ENCODE data around the gene MBD3. TPM values are rescaled to one million over a fixed set of nuclear protein-coding genes. Genes with fewer than 3 reads are reported as not detected.

Gene MBD3
- total RNA-seq, 4 donors from 2014 or later: 61.4 to 121 (median 68.7) TPM

DNA sequence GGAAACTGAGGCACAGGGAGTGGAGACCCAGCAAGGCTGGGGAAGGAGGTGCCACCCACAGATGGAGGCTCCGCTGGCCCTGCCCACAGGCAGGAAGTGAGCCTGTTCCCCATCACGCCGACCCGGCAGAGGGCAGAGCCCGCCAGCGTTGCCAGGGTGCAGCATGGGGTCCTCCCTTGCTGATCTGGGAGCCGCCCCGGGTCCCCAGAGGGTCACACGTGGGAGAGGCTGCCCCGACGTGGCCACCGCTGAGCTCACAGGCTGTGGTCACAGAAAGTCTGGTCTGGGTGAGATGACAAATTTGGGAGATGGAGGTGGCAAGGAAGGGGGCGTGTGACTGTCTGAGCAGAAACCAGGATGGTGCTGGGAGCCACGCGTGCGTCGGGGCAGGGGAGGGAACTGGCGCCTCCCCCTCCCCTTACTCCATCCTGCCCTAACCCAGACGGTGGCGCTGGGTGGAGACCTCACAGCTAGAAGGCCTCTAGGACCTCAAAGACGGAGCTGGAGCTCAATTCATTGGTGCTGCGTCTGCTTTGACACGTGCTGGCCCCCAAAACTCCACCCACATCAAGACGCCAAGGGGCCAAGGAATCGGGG, 32.3 kb downstream of the MBD3 start:
- TF ChIP-seq EP300 (IDR thresholded peaks at IDR 0.05; ENCODE audit: low read depth) (no peak), POLR2A (IDR thresholded peaks at IDR 0.05) (no peak), POLR2AphosphoS5 (IDR thresholded peaks at IDR 0.05) (no peak)
- TF ChIP-seq, protein P1, sequence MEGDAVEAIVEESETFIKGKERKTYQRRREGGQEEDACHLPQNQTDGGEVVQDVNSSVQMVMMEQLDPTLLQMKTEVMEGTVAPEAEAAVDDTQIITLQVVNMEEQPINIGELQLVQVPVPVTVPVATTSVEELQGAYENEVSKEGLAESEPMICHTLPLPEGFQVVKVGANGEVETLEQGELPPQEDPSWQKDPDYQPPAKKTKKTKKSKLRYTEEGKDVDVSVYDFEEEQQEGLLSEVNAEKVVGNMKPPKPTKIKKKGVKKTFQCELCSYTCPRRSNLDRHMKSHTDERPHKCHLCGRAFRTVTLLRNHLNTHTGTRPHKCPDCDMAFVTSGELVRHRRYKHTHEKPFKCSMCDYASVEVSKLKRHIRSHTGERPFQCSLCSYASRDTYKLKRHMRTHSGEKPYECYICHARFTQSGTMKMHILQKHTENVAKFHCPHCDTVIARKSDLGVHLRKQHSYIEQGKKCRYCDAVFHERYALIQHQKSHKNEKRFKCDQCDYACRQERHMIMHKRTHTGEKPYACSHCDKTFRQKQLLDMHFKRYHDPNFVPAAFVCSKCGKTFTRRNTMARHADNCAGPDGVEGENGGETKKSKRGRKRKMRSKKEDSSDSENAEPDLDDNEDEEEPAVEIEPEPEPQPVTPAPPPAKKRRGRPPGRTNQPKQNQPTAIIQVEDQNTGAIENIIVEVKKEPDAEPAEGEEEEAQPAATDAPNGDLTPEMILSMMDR (IDR thresholded peaks at IDR 0.05): no peak
- Histone ChIP-seq H3K36me3 (peaks cover 0 to 4% (median 0%) of the 10 kb centered on the region in 4 donors), H3K4me1 (no peaks in the 10 kb centered on the region), H3K27me3 (no peaks in the 10 kb centered on the region), H3K9me3 (no peaks in the 10 kb centered on the region), H3K4me3 (no peak overlapping the region), H3K27ac (no peak overlapping the region)
- intact Hi-C loops (cut with DNase I; ENCODE audit: low total_unique reads): no loop called here
- 75 to 81% methylated on average over 4 to 16 of the region's 25 CpGs for WGBS, 2 donors (ENCODE audit: low coverage in 1 of 2)
- in situ Hi-C loops (cut with MboI; ENCODE audit: low pct_ligation_motif_present in 1 of 4, low pct_unique_long_range_greater_than_20kb in 1 of 4, low sequenced_read_pairs in 3 of 4): no loop called here
- DNase-seq: no peak

DNA sequence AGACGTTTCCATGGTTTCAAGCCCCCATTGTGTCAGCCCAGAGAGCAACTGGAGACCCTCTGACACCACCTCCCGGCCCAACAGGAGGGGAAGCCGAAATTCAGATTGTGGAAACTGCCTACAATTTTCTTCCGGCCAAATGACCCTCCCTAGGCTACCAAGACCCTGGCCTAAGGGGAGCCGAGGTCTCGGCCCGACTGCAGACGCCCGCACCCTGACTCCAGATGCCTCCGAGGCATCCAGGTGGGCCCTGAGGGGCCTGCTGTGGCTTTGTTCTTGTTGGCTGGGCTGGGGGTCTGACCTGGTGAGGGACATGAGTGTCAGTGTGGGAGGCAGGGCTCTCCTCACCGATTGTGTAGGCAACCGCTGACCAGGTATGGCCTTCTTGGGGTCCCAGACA, 34.1 kb downstream of the MBD3 start:
- intact Hi-C loops (cut with DNase I; ENCODE audit: low total_unique reads): no loop called here
- WGBS, 2 donors (ENCODE audit: low coverage in 1 of 2): 87% methylated on average over 12 of the region's 12 CpGs; no CpG with 5 or more reads in 1 of the 2 donors

DNA sequence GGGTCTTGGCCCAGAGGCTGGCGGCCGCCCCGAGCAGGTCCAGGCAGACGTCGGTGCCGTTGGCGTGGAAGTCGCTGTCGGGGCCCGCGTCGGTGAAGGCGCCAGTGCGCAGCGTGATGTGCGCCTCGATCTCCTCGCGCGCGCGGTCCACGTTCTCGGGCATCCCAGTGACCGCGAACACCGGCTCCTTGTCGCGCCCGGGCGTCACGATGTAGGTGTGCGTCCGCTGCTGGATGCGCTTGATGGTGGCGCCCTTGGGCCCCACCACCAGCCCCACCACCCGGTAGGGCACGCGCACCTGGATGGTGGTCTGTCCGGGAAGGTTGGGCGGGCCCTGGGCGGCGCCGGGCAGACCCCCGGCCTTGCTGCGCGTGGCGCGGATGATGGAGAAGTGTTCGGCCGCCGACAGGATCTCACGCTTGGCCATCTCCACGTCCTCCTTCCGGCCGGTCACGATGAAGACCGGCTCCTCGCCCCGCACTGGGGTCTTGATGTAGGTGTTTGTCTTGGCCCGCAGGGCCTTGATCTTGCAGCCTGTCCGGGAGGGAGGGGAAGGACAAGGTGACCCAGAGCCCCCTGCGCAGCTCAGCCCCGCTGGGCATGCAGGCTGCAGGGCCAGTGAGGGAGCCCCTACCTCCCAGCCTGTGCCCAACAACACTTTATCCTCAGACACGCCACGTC, 36.1 kb downstream of the MBD3 start:
- Histone ChIP-seq H3K9me3 (no peaks in the 10 kb centered on the region), H3K4me1 (no peaks in the 10 kb centered on the region), H3K4me3 (no peak overlapping the region), H3K27ac (no peak overlapping the region), H3K27me3 (no peaks in the 10 kb centered on the region), H3K36me3 (peaks cover 0 to 4% (median 0%) of the 10 kb centered on the region in 4 donors)
- intact Hi-C loops (cut with DNase I; ENCODE audit: low total_unique reads): no loop called here
- 98% methylated on average over 66 of the region's 66 CpGs; no CpG with 5 or more reads in 1 of the 2 donors for WGBS, 2 donors (ENCODE audit: low coverage in 1 of 2)
- TF ChIP-seq POLR2AphosphoS5 (IDR thresholded peaks at IDR 0.05) (no peak), POLR2A (IDR thresholded peaks at IDR 0.05) (no peak), EP300 (IDR thresholded peaks at IDR 0.05; ENCODE audit: low read depth) (no peak)
- TF ChIP-seq, protein P1 (IDR thresholded peaks at IDR 0.05): no peak
- in situ Hi-C loops (cut with MboI; ENCODE audit: low pct_ligation_motif_present in 1 of 4, low pct_unique_long_range_greater_than_20kb in 1 of 4, low sequenced_read_pairs in 3 of 4): no loop called here
- no peak for DNase-seq

More for the DNA sequence above, 34.1 kb downstream of the MBD3 start:
- no peaks in the 10 kb centered on the region for H3K27me3 ChIP-seq
- H3K9me3 ChIP-seq: no peaks in the 10 kb centered on the region
- in situ Hi-C loops (cut with MboI; ENCODE audit: low pct_ligation_motif_present in 1 of 4, low pct_unique_long_range_greater_than_20kb in 1 of 4, low sequenced_read_pairs in 3 of 4): no loop called here
- no peaks in the 10 kb centered on the region for H3K4me1 ChIP-seq
- H3K4me3 ChIP-seq: no peak overlapping the region
- H3K27ac ChIP-seq: no peak overlapping the region
- TF ChIP-seq POLR2AphosphoS5 (IDR thresholded peaks at IDR 0.05) (no peak), EP300 (IDR thresholded peaks at IDR 0.05; ENCODE audit: low read depth) (no peak), POLR2A (IDR thresholded peaks at IDR 0.05) (no peak)
- TF ChIP-seq, protein P1 (IDR thresholded peaks at IDR 0.05): no peak
- DNase-seq: no peak
- peaks cover 0 to 4% (median 0%) of the 10 kb centered on the region in 4 donors for H3K36me3 ChIP-seq

DNA sequence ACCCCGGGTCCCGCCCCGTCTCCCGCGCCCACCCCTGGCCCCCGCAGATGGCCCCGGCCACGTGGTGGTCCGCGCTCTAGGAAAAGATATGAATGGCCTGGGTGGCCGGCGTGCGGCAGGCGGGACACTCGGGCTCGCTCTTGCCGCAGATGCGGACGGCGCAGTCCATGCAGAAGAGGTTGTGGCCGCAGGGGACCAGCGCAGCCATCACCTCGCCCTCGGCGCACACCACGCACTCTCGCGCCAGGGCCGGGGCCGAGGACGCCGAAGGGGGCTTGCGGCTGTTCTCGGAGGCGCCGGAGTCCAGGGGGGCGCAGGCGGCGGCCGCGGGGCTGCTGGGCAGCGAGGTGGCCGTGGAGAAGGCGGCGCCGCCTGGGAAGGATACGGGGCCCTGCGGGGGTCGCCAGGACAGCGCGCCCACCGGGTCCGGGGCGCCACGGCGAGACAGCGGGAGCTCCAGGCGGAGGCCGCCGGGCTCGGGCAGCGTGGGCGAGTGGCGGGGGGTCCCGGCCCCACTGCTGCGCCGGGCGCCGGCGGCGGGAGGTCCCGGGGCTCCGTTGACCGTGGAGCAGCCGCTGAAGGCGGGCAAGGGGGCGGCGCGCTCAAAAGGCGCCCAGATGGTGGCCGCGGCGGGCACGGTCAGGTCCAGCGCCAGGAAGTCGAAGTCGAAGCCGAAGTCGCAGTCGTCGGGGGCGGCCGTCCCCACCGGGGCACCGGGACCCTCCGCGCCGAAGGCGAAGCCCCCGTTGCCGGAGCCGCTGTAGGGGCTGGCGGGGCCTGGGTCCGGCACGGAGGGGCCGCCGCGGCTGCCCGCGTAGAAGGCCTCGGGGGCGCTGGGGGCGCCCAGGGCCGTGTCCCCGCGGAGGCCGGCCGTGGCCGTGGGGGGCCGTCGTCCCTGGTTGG, 36.9 kb downstream of the MBD3 start:
- H3K9me3 ChIP-seq: no peaks in the 10 kb centered on the region
- TF ChIP-seq EP300 (IDR thresholded peaks at IDR 0.05; ENCODE audit: low read depth) (no peak), POLR2A (IDR thresholded peaks at IDR 0.05) (no peak), POLR2AphosphoS5 (IDR thresholded peaks at IDR 0.05) (no peak)
- TF ChIP-seq, protein P1 (IDR thresholded peaks at IDR 0.05): no peak
- DNase-seq: no peak
- no peak overlapping the region for H3K4me3 ChIP-seq
- in situ Hi-C loops (cut with MboI; ENCODE audit: low pct_ligation_motif_present in 1 of 4, low pct_unique_long_range_greater_than_20kb in 1 of 4, low sequenced_read_pairs in 3 of 4): no loop called here
- H3K36me3 ChIP-seq: peaks cover 0 to 4% (median 0%) of the 10 kb centered on the region in 4 donors
- no peak overlapping the region for H3K27ac ChIP-seq
- intact Hi-C loops (cut with DNase I; ENCODE audit: low total_unique reads): no loop called here
- WGBS, 2 donors (ENCODE audit: low coverage in 1 of 2): 96% methylated on average over 107 of the region's 121 CpGs; no CpG with 5 or more reads in 1 of the 2 donors
- H3K27me3 ChIP-seq: no peaks in the 10 kb centered on the region
- no peaks in the 10 kb centered on the region for H3K4me1 ChIP-seq

Data from transverse colon (tissue), 4 donors.